Measurements from ENCODE around the gene FAH.

GRCh38 chr15:80132382-80132781, 20.4 kb upstream of the FAH start:
- TF ChIP-seq CTCF (IDR thresholded peaks at IDR 0.05), result no peak
- no peak for TF ChIP-seq POLR2A (IDR thresholded peaks at IDR 0.05)

Data from uterus (tissue), 2 donors.